Thymus (tissue), 11 donors: ENCODE measurements around the gene TMEM106A. TPM values are rescaled to one million over a fixed set of nuclear protein-coding genes. Genes with fewer than 3 reads are reported as not detected.
"Not testable (repeated sequence)": the region's sequence is repeated elsewhere in the genome, so short reads cannot be mapped to it uniquely, and the experiment has no call there.

ENCODE experiments used
- DNase-seq, 9 donors: peaks; one replicate each; pipeline ENCODE4 v3.0.0-alpha.2; 2013; ENCODE audit warnings: low spot score in 9 of 9, low read depth in 6 of 9, missing footprints in 1 of 9
- H3K27ac ChIP-seq, 2 donors: one replicate each; pipeline ENCODE4 v1.5.1; 2013; ENCODE audit warnings: control low read depth in 1 of 2, low read depth in 1 of 2, low read length in 1 of 2, mild to moderate bottlenecking in 1 of 2, moderate library complexity in 1 of 2
- H3K27me3 ChIP-seq, 2 donors: one replicate each; pipeline ENCODE4 v1.5.1; 2013; ENCODE audit warnings: low read length in 1 of 2; ENCODE audit not compliant: control insufficient read depth in 2 of 2, insufficient read depth in 1 of 2
- H3K36me3 ChIP-seq, 2 donors: one replicate each; pipeline ENCODE4 v1.5.1; 2013; ENCODE audit warnings: low read length in 1 of 2, mild to moderate bottlenecking in 1 of 2, moderate library complexity in 1 of 2; ENCODE audit not compliant: control insufficient read depth in 2 of 2, insufficient read depth in 2 of 2
- H3K4me1 ChIP-seq, 2 donors: one replicate each; pipeline ENCODE4 v1.5.1; 2013; ENCODE audit warnings: low read length in 2 of 2; ENCODE audit not compliant: control insufficient read depth in 2 of 2, insufficient read depth in 2 of 2
- H3K4me3 ChIP-seq, 2 donors: one replicate each; pipeline ENCODE4 v1.5.1; 2013; ENCODE audit warnings: low read length in 2 of 2, control low read depth in 1 of 2, mild to moderate bottlenecking in 1 of 2
- H3K9me3 ChIP-seq, 2 donors: one replicate each; pipeline ENCODE4 v1.5.1; 2013; ENCODE audit warnings: low read length in 1 of 2, mild to moderate bottlenecking in 1 of 2; ENCODE audit not compliant: control insufficient read depth in 2 of 2, insufficient read depth in 1 of 2
- WGBS: extraction: QIAGEN DNeasy Blood & Tissue Kit; methylation state at CpG from one replicate; pipeline ENCODE4 v1.1.7; 2013; 5-methylcytosine and 5-hydroxymethylcytosine counted together
- polyA plus RNA-seq: library from polyadenylated mRNA; stranded (reverse); fragments of 200-250 nt; gene quantifications from one replicate; pipeline ENCODE4 v1.2.3, GENCODE V29; 2013
- total RNA-seq: library from RNA; stranded (reverse); fragments of 120-200 nt; gene quantifications from one replicate; pipeline ENCODE4 v1.2.4, GENCODE V29; 2013
- donor health status: healthy.

Gene TMEM106A
- total and polyA plus RNA-seq, 2 donors = 2.6 to 4.4 TPM

DNA sequence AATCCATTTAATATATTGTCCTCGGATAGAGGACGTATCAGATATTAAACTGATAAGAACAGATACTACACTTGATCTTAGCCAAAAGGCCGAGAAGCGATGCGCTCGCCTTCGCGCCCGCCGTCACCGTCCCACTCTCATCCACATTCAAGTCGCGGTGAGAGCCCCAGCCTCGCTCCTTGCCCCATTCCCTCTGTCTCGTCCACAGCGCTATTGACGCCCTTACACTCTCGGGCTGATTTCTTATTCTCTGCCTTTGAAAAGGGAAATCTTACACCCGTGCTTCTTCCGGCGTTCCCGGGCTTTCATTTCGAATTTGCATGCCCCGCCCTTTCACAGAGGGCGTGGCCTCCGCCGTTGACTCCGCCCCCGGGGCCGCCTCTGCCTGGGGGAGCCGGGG, 22.2 kb downstream of the TMEM106A start, which contains the start of gene RNU2-1:
Gene RNU2-1, minus strand, starts transcription at position 101 of the 400 bp plus-strand sequence.
- H3K9me3 ChIP-seq, H3K36me3 ChIP-seq, H3K27me3 ChIP-seq, H3K4me3 ChIP-seq, DNase-seq, H3K27ac ChIP-seq, H3K4me1 ChIP-seq: not testable (repeated sequence)
- WGBS = no CpG with 5 or more reads among the region's 31 CpGs

DNA sequence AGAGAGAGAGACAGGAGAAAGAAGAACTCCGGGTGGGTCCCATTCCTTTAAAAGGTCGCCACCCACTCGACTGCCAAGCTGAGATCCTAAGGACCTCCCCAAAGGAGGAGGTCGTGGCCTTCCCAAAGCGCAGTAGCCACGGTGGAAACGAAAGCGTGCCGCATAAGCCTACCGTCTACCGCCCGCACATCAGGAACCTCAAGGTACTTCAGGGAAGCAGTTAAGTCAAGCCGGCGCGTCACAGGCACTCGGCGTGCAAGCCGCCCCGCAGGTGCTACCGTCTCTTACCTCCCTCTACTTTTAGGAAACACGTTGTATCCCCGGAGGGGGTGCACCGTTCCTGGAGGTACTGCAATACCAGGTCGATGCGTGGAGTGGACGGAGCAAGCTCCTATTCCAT, 27.9 kb downstream of the TMEM106A start:
- H3K36me3 ChIP-seq, H3K4me3 ChIP-seq, H3K9me3 ChIP-seq, H3K27me3 ChIP-seq, DNase-seq, H3K27ac ChIP-seq, H3K4me1 ChIP-seq: not testable (repeated sequence)
- WGBS = no CpG with 5 or more reads among the region's 26 CpGs

GRCh38 chr17:43240596-43241352, 29.1 kb downstream of the TMEM106A start:
- H3K9me3 ChIP-seq, H3K36me3 ChIP-seq, H3K27me3 ChIP-seq, DNase-seq, H3K4me1 ChIP-seq, H3K4me3 ChIP-seq, H3K27ac ChIP-seq: not testable (repeated sequence)
- 6% methylated on average over 3 of the region's 34 CpGs for WGBS

DNA sequence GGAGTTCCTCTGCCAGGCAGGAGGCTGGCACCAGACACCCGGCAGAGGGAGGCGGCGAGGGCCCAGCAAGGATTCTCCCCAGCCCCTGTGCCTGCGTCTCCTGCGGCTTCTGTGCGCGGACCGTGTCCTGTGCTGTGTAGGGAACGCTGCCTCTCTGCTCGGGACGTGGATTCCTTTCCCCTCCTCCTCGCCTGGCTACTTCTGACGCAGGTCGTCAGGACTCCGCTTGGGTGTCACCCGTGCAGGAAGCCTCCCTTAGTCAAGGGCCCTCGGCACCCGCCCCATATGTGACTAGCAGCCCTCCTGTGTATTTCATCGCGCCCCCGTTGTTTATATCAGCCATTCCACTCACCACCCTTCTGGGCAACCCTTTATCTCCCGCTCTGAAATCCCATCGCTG, 34.8 kb downstream of the TMEM106A start:
- 4% methylated on average over 12 of the region's 23 CpGs for WGBS
- not testable (repeated sequence) for H3K9me3 ChIP-seq, H3K27ac ChIP-seq, H3K4me1 ChIP-seq, H3K36me3 ChIP-seq, H3K4me3 ChIP-seq, DNase-seq, H3K27me3 ChIP-seq

Other genes with a start within 250 kb of the TMEM106A start
- 34.2 TPM for gene AARSD1, start 247.4 kb upstream of the TMEM106A start, total RNA-seq
- 42.5 TPM for gene AARSD1, start 247.4 kb upstream of the TMEM106A start, polyA plus RNA-seq
- gene PTGES3L, start 231.8 kb upstream of the TMEM106A start, total RNA-seq = 0.76 TPM
- 1.1 TPM for gene PTGES3L, start 231.8 kb upstream of the TMEM106A start, polyA plus RNA-seq
- gene RUNDC1, start 231.3 kb upstream of the TMEM106A start, total RNA-seq = 7.1 TPM
- 8.8 TPM for gene RUNDC1, start 231.3 kb upstream of the TMEM106A start, polyA plus RNA-seq
- 2,182 TPM for gene RPL27, start 213.5 kb upstream of the TMEM106A start, total RNA-seq
- 4,515 TPM for gene RPL27, start 213.5 kb upstream of the TMEM106A start, polyA plus RNA-seq
- 53.1 TPM for gene IFI35, start 205.1 kb upstream of the TMEM106A start, total RNA-seq
- gene IFI35, start 205.1 kb upstream of the TMEM106A start, polyA plus RNA-seq = 47.6 TPM
- gene VAT1, start 189.5 kb upstream of the TMEM106A start, total RNA-seq = 46.8 TPM
- gene VAT1, start 189.5 kb upstream of the TMEM106A start, polyA plus RNA-seq = 51.7 TPM
- gene RND2, start 186.6 kb upstream of the TMEM106A start, total RNA-seq = 0.42 TPM
- gene RND2, start 186.6 kb upstream of the TMEM106A start, polyA plus RNA-seq = 0.41 TPM
- gene BRCA1, start 86.5 kb upstream of the TMEM106A start, total RNA-seq = 23.8 TPM
- gene BRCA1, start 86.5 kb upstream of the TMEM106A start, polyA plus RNA-seq = 2.0 TPM
- gene NBR1, start 40.7 kb upstream of the TMEM106A start, total RNA-seq = 61.4 TPM
- gene NBR1, start 40.7 kb upstream of the TMEM106A start, polyA plus RNA-seq = 50.1 TPM
- gene CCDC200, start 16.7 kb downstream of the TMEM106A start, total RNA-seq = not detected
- gene CCDC200, start 16.7 kb downstream of the TMEM106A start, polyA plus RNA-seq = 0.39 TPM
- gene RNU2-1, start 22.1 kb downstream of the TMEM106A start, total RNA-seq = not detected
- gene RNU2-1, start 22.1 kb downstream of the TMEM106A start, polyA plus RNA-seq = not detected
- gene ARL4D, start 187.1 kb downstream of the TMEM106A start, total RNA-seq = 1.7 TPM
- 26.8 TPM for gene ARL4D, start 187.1 kb downstream of the TMEM106A start, polyA plus RNA-seq